Nephron progenitor cell (in vitro differentiated cells): ENCODE measurements around the gene MYH14.
"Not testable (repeated sequence)": the region's sequence is repeated elsewhere in the genome, so short reads cannot be mapped to it uniquely, and the experiment has no call there.

ENCODE experiments used
- DNase-seq: peaks from one replicate; pipeline ENCODE4 v3.0.0; 2021
- H3K27ac Mint-ChIP-seq: 2 replicates; pipeline ENCODE4 v1.8.0; 2021; ENCODE audit warnings: mild to moderate bottlenecking, moderate library complexity, mixed read lengths
- H3K27me3 Mint-ChIP-seq: 2 replicates; pipeline ENCODE4 v1.8.0; 2021; ENCODE audit warnings: mild to moderate bottlenecking, low read depth, mixed read lengths; ENCODE audit not compliant: poor library complexity
- H3K36me3 Mint-ChIP-seq: 2 replicates; pipeline ENCODE4 v1.8.0; 2021; ENCODE audit warnings: low read depth, mixed read lengths
- H3K4me1 Mint-ChIP-seq: 2 replicates; pipeline ENCODE4 v1.8.0; 2021; ENCODE audit warnings: mixed read lengths
- H3K4me3 Mint-ChIP-seq: 2 replicates; pipeline ENCODE4 v1.8.0; 2021; ENCODE audit warnings: mild to moderate bottlenecking, moderate library complexity, mixed read lengths
- H3K9me3 Mint-ChIP-seq: 2 replicates; pipeline ENCODE4 v1.8.0; 2021; ENCODE audit warnings: mild to moderate bottlenecking, moderate library complexity, mixed read lengths
- CTCF ChIP-seq: fragments of 200-600 bp; sonication (generic); IDR thresholded peaks from 2 replicates; pipeline ENCODE4 v1.5.0; 2021; ENCODE audit warnings: antibody characterized with exemption

MYH14 gene

GRCh38 chr19:50328224-50328872 is 124.9 kb downstream of the MYH14 start:
- Mint-ChIP-seq H3K4me1 (peaks cover 64% of the 10 kb centered on the region), H3K36me3 (peaks cover 5% of the 10 kb centered on the region), H3K9me3 (peaks cover 12% of the 10 kb centered on the region), H3K27me3 (peaks cover 36% of the 10 kb centered on the region), H3K4me3 (peak overlapping the region; percentile 40), H3K27ac (no peak overlapping the region)
- TF ChIP-seq CTCF: no peak
- peak; percentile 53 for DNase-seq

GRCh38 chr19:50328873-50329145 is 125.4 kb downstream of the MYH14 start:
- Mint-ChIP-seq H3K27me3 (peaks cover 36% of the 10 kb centered on the region), H3K9me3 (peaks cover 15% of the 10 kb centered on the region), H3K36me3 (peaks cover 5% of the 10 kb centered on the region), H3K4me1 (peaks cover 68% of the 10 kb centered on the region), H3K27ac (no peak overlapping the region), H3K4me3 (peak overlapping the region; percentile 93)
- no peak for DNase-seq
- TF ChIP-seq CTCF: no peak

- peak within 1 kb of the TSS; percentile 93 for H3K4me3 Mint-ChIP-seq
- peaks cover 5% of the 10 kb centered on the region for H3K36me3 Mint-ChIP-seq
- TF ChIP-seq CTCF: no peak
- peaks cover 21% of the 10 kb centered on the region for H3K9me3 Mint-ChIP-seq
- peak within 1 kb of the TSS; percentile 99 for H3K27ac Mint-ChIP-seq
- peak; percentile 100 for DNase-seq
- H3K4me1 Mint-ChIP-seq: peaks cover 71% of the 10 kb centered on the region
- H3K27me3 Mint-ChIP-seq: peaks cover 36% of the 10 kb centered on the region
Observed at GRCh38 chr19:50329146-50329925, 125.9 kb downstream of the MYH14 start, which contains the start of gene KCNC3. KCNC3 (minus strand) TSS chr19:50329377; CDS start chr19:50329082, 295 bp downstream.

- peak overlapping the region; percentile 99 for H3K27ac Mint-ChIP-seq
- not testable (repeated sequence) for H3K36me3 Mint-ChIP-seq, DNase-seq
- H3K27me3 Mint-ChIP-seq: peaks cover 33% of the 10 kb centered on the region
- H3K9me3 Mint-ChIP-seq: peaks cover 26% of the 10 kb centered on the region
- H3K4me1 Mint-ChIP-seq: peaks cover 65% of the 10 kb centered on the region
- peak overlapping the region; percentile 93 for H3K4me3 Mint-ChIP-seq
Observed at GRCh38 chr19:50329926-50330294, 126.5 kb downstream of the MYH14 start.

GRCh38 chr19:50330365-50331078 is 127.1 kb downstream of the MYH14 start:
- no peak for TF ChIP-seq CTCF
- H3K4me1 Mint-ChIP-seq: peaks cover 65% of the 10 kb centered on the region
- peak overlapping the region; percentile 93 for H3K4me3 Mint-ChIP-seq
- peak; percentile 98 for DNase-seq
- H3K27ac Mint-ChIP-seq: peak overlapping the region; percentile 99
- peaks cover 32% of the 10 kb centered on the region for H3K9me3 Mint-ChIP-seq
- peaks cover 11% of the 10 kb centered on the region for H3K36me3 Mint-ChIP-seq
- H3K27me3 Mint-ChIP-seq: peaks cover 33% of the 10 kb centered on the region
